ENCODE measurements around the gene RASSF5. TPM values are rescaled to one million over a fixed set of nuclear protein-coding genes. Genes with fewer than 3 reads are reported as not detected.

RASSF5 gene
- total and polyA plus RNA-seq, 2 of the 13 experiments (the other 11 are each of a cell fraction or from before 2014, with no cell fraction given): 0.18 to 0.40 TPM

DNA sequence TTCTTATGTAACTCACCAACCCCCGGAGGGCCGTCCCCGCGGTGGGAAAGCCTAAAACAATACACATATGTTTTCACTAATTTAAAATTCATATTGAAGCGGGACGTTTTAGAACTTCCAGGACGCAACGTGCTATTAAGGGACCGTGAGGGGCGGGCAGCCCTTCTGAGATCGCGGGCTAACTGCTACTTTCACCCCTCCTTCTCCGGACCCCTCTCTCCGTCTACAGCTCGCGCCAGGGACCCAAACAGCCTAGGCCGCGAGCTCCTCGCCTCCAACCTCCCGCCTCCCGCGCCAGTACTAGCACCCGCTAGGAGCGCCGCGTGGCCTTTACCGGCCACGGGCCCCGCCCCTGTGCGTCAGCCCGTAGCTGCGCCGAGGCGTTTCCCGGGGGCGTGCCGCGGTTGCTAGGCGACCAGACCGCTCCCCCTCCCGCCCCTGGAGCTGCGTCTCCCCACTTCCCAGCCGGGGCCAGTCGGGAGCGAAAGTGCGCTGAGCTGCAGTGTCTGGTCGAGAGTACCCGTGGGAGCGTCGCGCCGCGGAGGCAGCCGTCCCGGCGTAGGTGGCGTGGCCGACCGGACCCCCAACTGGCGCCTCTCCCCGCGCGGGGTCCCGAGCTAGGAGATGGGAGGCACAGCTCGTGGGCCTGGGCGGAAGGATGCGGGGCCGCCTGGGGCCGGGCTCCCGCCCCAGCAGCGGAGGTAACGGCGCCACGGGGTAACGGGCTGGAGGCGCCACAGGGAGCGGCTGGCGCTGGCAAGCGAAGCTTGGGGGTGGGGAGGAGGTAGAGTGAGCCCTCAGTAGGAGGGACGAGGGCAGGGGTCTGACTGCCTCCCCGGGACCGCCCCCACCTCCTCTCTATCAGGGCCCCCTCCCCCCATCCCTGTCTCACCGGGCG is 128.0 kb downstream of the RASSF5 start, which contains the start of gene DYRK3 (continued):
- TF ChIP-seq HOXA5 (CRISPR knock-in tag; IDR thresholded peaks at IDR 0.05): no peak; the same call in 1 of the 2 replicates
- TF ChIP-seq, protein P1, sequence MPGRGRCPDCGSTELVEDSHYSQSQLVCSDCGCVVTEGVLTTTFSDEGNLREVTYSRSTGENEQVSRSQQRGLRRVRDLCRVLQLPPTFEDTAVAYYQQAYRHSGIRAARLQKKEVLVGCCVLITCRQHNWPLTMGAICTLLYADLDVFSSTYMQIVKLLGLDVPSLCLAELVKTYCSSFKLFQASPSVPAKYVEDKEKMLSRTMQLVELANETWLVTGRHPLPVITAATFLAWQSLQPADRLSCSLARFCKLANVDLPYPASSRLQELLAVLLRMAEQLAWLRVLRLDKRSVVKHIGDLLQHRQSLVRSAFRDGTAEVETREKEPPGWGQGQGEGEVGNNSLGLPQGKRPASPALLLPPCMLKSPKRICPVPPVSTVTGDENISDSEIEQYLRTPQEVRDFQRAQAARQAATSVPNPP (CRISPR knock-in tag; IDR thresholded peaks at IDR 0.05): no peak
- TF ChIP-seq ZBTB7B (CRISPR knock-in tag; IDR thresholded peaks at IDR 0.05): peak; percentile 32
- no peak for TF ChIP-seq DNMT1 (CRISPR knock-in tag; IDR thresholded peaks at IDR 0.05)
- TF ChIP-seq, protein P2, sequence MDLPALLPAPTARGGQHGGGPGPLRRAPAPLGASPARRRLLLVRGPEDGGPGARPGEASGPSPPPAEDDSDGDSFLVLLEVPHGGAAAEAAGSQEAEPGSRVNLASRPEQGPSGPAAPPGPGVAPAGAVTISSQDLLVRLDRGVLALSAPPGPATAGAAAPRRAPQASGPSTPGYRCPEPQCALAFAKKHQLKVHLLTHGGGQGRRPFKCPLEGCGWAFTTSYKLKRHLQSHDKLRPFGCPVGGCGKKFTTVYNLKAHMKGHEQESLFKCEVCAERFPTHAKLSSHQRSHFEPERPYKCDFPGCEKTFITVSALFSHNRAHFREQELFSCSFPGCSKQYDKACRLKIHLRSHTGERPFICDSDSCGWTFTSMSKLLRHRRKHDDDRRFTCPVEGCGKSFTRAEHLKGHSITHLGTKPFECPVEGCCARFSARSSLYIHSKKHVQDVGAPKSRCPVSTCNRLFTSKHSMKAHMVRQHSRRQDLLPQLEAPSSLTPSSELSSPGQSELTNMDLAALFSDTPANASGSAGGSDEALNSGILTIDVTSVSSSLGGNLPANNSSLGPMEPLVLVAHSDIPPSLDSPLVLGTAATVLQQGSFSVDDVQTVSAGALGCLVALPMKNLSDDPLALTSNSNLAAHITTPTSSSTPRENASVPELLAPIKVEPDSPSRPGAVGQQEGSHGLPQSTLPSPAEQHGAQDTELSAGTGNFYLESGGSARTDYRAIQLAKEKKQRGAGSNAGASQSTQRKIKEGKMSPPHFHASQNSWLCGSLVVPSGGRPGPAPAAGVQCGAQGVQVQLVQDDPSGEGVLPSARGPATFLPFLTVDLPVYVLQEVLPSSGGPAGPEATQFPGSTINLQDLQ (CRISPR knock-in tag; IDR thresholded peaks at IDR 0.05): no peak
- no peak for TF ChIP-seq NR2F1 (CRISPR knock-in tag; IDR thresholded peaks at IDR 0.05)
- no peak for TF ChIP-seq SIN3B (IDR thresholded peaks at IDR 0.05; ENCODE audit: low read length)
- no peak; the same call in 1 of the 2 replicates for TF ChIP-seq ZNF607 (CRISPR knock-in tag; IDR thresholded peaks at IDR 0.05; ENCODE audit: borderline replicate concordance)
- no peak for TF ChIP-seq HNRNPH1 (optimal IDR thresholded peaks at IDR 0.05; ENCODE audit: low read depth, low read length)
- TF ChIP-seq, protein P3, sequence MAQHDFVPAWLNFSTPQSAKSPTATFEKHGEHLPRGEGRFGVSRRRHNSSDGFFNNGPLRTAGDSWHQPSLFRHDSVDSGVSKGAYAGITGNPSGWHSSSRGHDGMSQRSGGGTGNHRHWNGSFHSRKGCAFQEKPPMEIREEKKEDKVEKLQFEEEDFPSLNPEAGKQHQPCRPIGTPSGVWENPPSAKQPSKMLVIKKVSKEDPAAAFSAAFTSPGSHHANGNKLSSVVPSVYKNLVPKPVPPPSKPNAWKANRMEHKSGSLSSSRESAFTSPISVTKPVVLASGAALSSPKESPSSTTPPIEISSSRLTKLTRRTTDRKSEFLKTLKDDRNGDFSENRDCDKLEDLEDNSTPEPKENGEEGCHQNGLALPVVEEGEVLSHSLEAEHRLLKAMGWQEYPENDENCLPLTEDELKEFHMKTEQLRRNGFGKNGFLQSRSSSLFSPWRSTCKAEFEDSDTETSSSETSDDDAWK (CRISPR knock-in tag; IDR thresholded peaks at IDR 0.05): no peak
- TF ChIP-seq NCOR1 (IDR thresholded peaks at IDR 0.05; ENCODE audit: borderline replicate concordance, low read length): no peak
- peak; percentile 69 for TF ChIP-seq GATAD1 (CRISPR knock-in tag; IDR thresholded peaks at IDR 0.05)
- TF ChIP-seq SRSF9 (IDR thresholded peaks at IDR 0.05; ENCODE audit: borderline replicate concordance, insufficient read depth, low read depth, low read length, poor library complexity, severe bottlenecking): no peak
- TF ChIP-seq, protein P4, sequence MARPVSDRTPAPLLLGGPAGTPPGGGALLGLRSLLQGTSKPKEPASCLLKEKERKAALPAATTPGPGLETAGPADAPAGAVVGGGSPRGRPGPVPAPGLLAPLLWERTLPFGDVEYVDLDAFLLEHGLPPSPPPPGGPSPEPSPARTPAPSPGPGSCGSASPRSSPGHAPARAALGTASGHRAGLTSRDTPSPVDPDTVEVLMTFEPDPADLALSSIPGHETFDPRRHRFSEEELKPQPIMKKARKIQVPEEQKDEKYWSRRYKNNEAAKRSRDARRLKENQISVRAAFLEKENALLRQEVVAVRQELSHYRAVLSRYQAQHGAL (CRISPR knock-in tag; IDR thresholded peaks at IDR 0.05; ENCODE audit: not compliant biosample characterization): no peak
- TF ChIP-seq HOXA3 (CRISPR knock-in tag; IDR thresholded peaks at IDR 0.05): peak; percentile 57
- TF ChIP-seq NFIB (CRISPR knock-in tag; IDR thresholded peaks at IDR 0.05; ENCODE audit: borderline replicate concordance): no peak
- no peak for TF ChIP-seq MZF1 (CRISPR knock-in tag; IDR thresholded peaks at IDR 0.05; ENCODE audit: borderline replicate concordance)
- no peak for TF ChIP-seq SIX4 (CRISPR knock-in tag; IDR thresholded peaks at IDR 0.05)
- TF ChIP-seq PHB2 (IDR thresholded peaks at IDR 0.05; ENCODE audit: partially characterized antibody): no peak
- peak; percentile 55; the same call in 1 of the 2 replicates for TF ChIP-seq ZNF563 (CRISPR knock-in tag; IDR thresholded peaks at IDR 0.05)
- TF ChIP-seq, protein P5, sequence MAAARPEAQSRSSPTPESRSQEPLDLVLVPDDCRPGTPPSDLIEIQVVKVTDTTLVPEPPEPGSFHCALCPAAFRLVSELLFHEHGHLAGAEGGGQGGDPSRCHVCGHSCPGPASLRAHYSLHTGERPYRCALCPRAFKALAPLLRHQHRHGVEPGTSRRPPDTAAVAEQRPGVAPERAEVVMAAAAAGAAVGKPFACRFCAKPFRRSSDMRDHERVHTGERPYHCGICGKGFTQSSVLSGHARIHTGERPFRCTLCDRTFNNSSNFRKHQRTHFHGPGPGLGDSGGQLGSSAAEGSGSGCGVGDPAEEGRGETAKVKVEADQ (CRISPR knock-in tag; IDR thresholded peaks at IDR 0.05; ENCODE audit: borderline replicate concordance): peak; percentile 34; the same call in 1 of the 2 replicates
- TF ChIP-seq SUZ12 (IDR thresholded peaks at IDR 0.05; ENCODE audit: low read depth, low read length): no peak
- TF ChIP-seq RARG (CRISPR knock-in tag; IDR thresholded peaks at IDR 0.05; ENCODE audit: low read depth): no peak
